A673 (cell line): Measurements from ENCODE around the gene UCP2. TPM values are rescaled to one million over a fixed set of nuclear protein-coding genes. Genes with fewer than 3 reads are reported as not detected.

ENCODE experiments used
- BruUV-seq: library from RNA; stranded (reverse); fragments of 400-500 nt; replicated peaks from 2 replicates; lab custom pipeline; 2021; lab: Mats Ljungman, UMichigan
- CTCF ChIA-PET: fragments of 300-600 bp; sonication (Branson Sonifier 250); formaldehyde crosslinking; loops from one replicate; lab custom pipeline; 2022; ENCODE audit warnings: antibody characterized with exemption; lab: Charles Lee
- POLR2A ChIA-PET: fragments of 300-600 bp; sonication (Branson Sonifier 250); formaldehyde crosslinking; loops from one replicate; lab custom pipeline; 2022; ENCODE audit warnings: antibody characterized with exemption; ENCODE audit not compliant: low non-redundant PET; lab: Charles Lee
- DNase-seq: peaks from one replicate; pipeline ENCODE4 v3.0.0-alpha.2; 2015; ENCODE audit warnings: low spot score
- H3K27ac ChIP-seq: fragments of 200-600 bp; sonication (generic); 2 replicates; pipeline ENCODE4 v1.5.1; 2016; ENCODE audit warnings: mixed run types, low read depth, mild to moderate bottlenecking, mixed read lengths, antibody characterized with exemption, low read length; ENCODE audit not compliant: poor library complexity, severe bottlenecking
- H3K27me3 ChIP-seq: fragments of 200-600 bp; sonication (generic); replicated peaks from 2 replicates; pipeline ENCODE4 v1.6.1; 2017; ENCODE audit warnings: mixed run types, low read depth, mild to moderate bottlenecking, mixed read lengths, antibody characterized with exemption, low read length; ENCODE audit not compliant: insufficient read depth, poor library complexity
- H3K36me3 ChIP-seq: fragments of 200-600 bp; sonication (generic); 2 replicates; pipeline ENCODE4 v1.6.1; 2016; ENCODE audit warnings: mixed run types, mild to moderate bottlenecking, mixed read lengths, antibody characterized with exemption, low read length; ENCODE audit not compliant: insufficient read depth, poor library complexity, severe bottlenecking
- H3K4me1 ChIP-seq: fragments of 200-600 bp; sonication (generic); 2 replicates; pipeline ENCODE4 v1.6.1; 2017; ENCODE audit warnings: mixed run types, mild to moderate bottlenecking, mixed read lengths, antibody characterized with exemption, low read length; ENCODE audit not compliant: insufficient read depth, poor library complexity, severe bottlenecking
- H3K4me3 ChIP-seq: fragments of 200-600 bp; sonication (generic); 2 replicates; pipeline ENCODE4 v1.5.1; 2016; ENCODE audit warnings: low read depth, mixed run types, mild to moderate bottlenecking, mixed read lengths, low read length; ENCODE audit not compliant: poor library complexity, severe bottlenecking
- H3K9me3 ChIP-seq: fragments of 200-600 bp; sonication (generic); 2 replicates; pipeline ENCODE4 v1.6.1; 2016; ENCODE audit warnings: mixed run types, low read depth, mild to moderate bottlenecking, mixed read lengths, antibody characterized with exemption, low read length; ENCODE audit not compliant: poor library complexity, severe bottlenecking
- CTCF ChIP-seq: fragments of 300-800, 200-600 bp; sonication (generic); conservative IDR thresholded peaks from 2 replicates; pipeline ENCODE4 v1.5.1; 2017; ENCODE audit warnings: low read depth, mild to moderate bottlenecking, antibody characterized with exemption, low read length, moderate library complexity, mixed read lengths
- EZH2 ChIP-seq: fragments of 200-600 bp; sonication (generic); IDR thresholded peaks from 2 replicates; pipeline ENCODE4 v1.6.1; 2017; ENCODE audit warnings: borderline replicate concordance, low read depth, mild to moderate bottlenecking, mixed read lengths, antibody characterized with exemption, low read length; ENCODE audit not compliant: poor library complexity, severe bottlenecking
- intact Hi-C: fragments of 100-400 bp; cut with micrococcal nuclease; formaldehyde crosslinking; loops from one replicate; pipeline ENCODE4 v1.10.0; 2022; ENCODE audit not compliant: unreplicated experiment
- total RNA-seq: library from RNA; stranded (reverse); gene quantifications from 2 replicates; pipeline ENCODE4 v1.2.3, GENCODE V29; 2021

Gene UCP2
- total RNA-seq, 1 experiment from 2014 or later: 88.5 TPM

GRCh38 chr11:73946798-73947458, 35.7 kb downstream of the UCP2 start:
- Histone ChIP-seq H3K36me3 (no peaks in the 10 kb centered on the region), H3K4me3 (no peak overlapping the region), H3K27me3 (no peaks in the 10 kb centered on the region), H3K27ac (no peak overlapping the region), H3K4me1 (no peaks in the 10 kb centered on the region), H3K9me3 (no peaks in the 10 kb centered on the region)
- BruUV-seq: no TSS peak
- intact Hi-C loops: no loop called here
- ChIA-PET CTCF (interaction anchor here (0.7 kb wide), 1 partner anchor 239 kb away, joined by 7 read pairs; no protein-coding TSS in a partner anchor), POLR2A (no interaction called here)
- TF ChIP-seq EZH2 (no peak), CTCF (no peak)
- no peak for DNase-seq

GRCh38 chr11:73945396-73945795, 37.2 kb downstream of the UCP2 start:
- intact Hi-C loops: no loop called here
- no peak for TF ChIP-seq EZH2
- POLR2A ChIA-PET: no interaction called here
- Histone ChIP-seq H3K36me3 (no peaks in the 10 kb centered on the region), H3K4me3 (no peak overlapping the region), H3K9me3 (no peaks in the 10 kb centered on the region), H3K27me3 (no peaks in the 10 kb centered on the region), H3K27ac (no peak overlapping the region), H3K4me1 (no peaks in the 10 kb centered on the region)
- CTCF ChIA-PET: no interaction called here
- no peak for DNase-seq
- BruUV-seq: no TSS peak

- Histone ChIP-seq H3K27ac (no peak overlapping the region), H3K9me3 (no peaks in the 10 kb centered on the region), H3K4me1 (no peaks in the 10 kb centered on the region), H3K27me3 (no peaks in the 10 kb centered on the region), H3K36me3 (no peaks in the 10 kb centered on the region), H3K4me3 (no peak overlapping the region)
- BruUV-seq: no TSS peak
- intact Hi-C loops: no loop called here
- POLR2A ChIA-PET: no interaction called here
- CTCF ChIA-PET: no interaction called here
- DNase-seq: no peak
- no peak for TF ChIP-seq EZH2
- TF ChIP-seq CTCF: no peak
Observed at GRCh38 chr11:73944901-73945300, 37.7 kb downstream of the UCP2 start.

- no TSS peak for BruUV-seq
- H3K9me3 ChIP-seq: peaks cover under 1% of the 10 kb centered on the region
- H3K36me3 ChIP-seq: no peaks in the 10 kb centered on the region
- no peaks in the 10 kb centered on the region for H3K27me3 ChIP-seq
- H3K4me1 ChIP-seq: no peaks in the 10 kb centered on the region
- intact Hi-C loops: no loop called here
- no peak for TF ChIP-seq EZH2
- no peak for TF ChIP-seq CTCF
- H3K27ac ChIP-seq: no peak overlapping the region
- no peak overlapping the region for H3K4me3 ChIP-seq
- CTCF ChIA-PET: no interaction called here
- DNase-seq: no peak
- POLR2A ChIA-PET: no interaction called here
Observed at GRCh38 chr11:73944085-73944484, 38.6 kb downstream of the UCP2 start.
